ENCODE data around the gene DNAJC18.

The DNAJC18 gene

DNA sequence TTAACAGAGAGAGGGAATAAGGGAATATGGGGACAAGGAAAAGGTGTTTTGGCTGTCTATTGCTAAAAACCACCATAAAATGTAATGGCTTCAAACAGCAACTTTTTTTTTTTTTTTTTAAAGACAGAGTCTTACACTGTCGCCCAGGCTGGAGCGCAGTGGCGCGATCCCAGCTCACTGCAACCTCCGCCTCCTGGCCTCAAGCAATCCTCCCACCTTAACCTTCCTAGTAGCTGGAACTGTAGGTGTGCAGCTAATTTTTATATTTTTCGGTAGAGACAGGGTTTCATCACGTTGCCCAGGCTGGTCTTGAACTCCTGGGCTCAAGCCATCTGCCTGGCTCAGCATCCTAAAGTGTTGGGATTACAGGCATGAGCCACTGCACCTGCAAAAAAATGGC, 31.1 kb downstream of the DNAJC18 start:
- TF ChIP-seq POLR2A (IDR thresholded peaks at IDR 0.05; ENCODE audit: extremely low read depth, insufficient read length) (no peak), MYC (IDR thresholded peaks at IDR 0.05; ENCODE audit: low read depth, low read length) (no peak), CTCF (IDR thresholded peaks at IDR 0.05; ENCODE audit: low read depth, low read length) (no peak)
- TF ChIP-seq, protein P1, sequence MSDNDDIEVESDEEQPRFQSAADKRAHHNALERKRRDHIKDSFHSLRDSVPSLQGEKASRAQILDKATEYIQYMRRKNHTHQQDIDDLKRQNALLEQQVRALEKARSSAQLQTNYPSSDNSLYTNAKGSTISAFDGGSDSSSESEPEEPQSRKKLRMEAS (IDR thresholded peaks at IDR 0.05; ENCODE audit: low read depth, low read length): no peak
- no peak for DNase-seq (ENCODE audit: low read depth)
- H3K4me3 ChIP-seq (ENCODE audit: low read depth, low read length): no peak overlapping the region

DNA sequence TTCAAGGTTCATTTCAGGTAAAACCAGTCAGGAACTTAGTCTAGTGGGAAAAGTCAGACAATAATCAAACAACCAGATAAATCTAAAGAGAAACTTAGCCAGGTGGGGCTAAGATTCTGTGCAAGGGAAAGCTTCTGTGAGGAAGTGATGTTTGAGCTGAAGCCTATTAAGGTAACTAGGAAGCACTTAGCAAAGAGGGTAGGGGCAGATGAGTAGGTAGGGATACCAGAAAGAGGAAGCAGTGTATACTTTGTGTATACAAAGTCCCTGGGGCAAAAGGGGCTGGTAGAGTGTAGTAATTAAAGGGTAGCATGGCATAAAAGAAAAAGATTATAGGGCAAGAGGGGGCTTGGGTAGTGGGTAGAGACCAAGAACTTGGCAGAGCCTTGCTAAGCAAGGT, 31.8 kb downstream of the DNAJC18 start:
- TF ChIP-seq CTCF (IDR thresholded peaks at IDR 0.05; ENCODE audit: low read depth, low read length) (no peak), MYC (IDR thresholded peaks at IDR 0.05; ENCODE audit: low read depth, low read length) (no peak), POLR2A (IDR thresholded peaks at IDR 0.05; ENCODE audit: extremely low read depth, insufficient read length) (no peak)
- TF ChIP-seq, protein P1 (IDR thresholded peaks at IDR 0.05; ENCODE audit: low read depth, low read length): no peak

GRCh38 chr5:139406963-139407362, 32.4 kb downstream of the DNAJC18 start:
- no peak overlapping the region for H3K4me3 ChIP-seq (ENCODE audit: low read depth, low read length)
- no peak for DNase-seq (ENCODE audit: low read depth)
- TF ChIP-seq, protein P1 (IDR thresholded peaks at IDR 0.05; ENCODE audit: low read depth, low read length): no peak
- TF ChIP-seq MYC (IDR thresholded peaks at IDR 0.05; ENCODE audit: low read depth, low read length): no peak
- TF ChIP-seq CTCF (IDR thresholded peaks at IDR 0.05; ENCODE audit: low read depth, low read length): no peak
- TF ChIP-seq POLR2A (IDR thresholded peaks at IDR 0.05; ENCODE audit: extremely low read depth, insufficient read length): no peak

More for the DNA sequence above, 31.8 kb downstream of the DNAJC18 start:
- no peak overlapping the region for H3K4me3 ChIP-seq (ENCODE audit: low read depth, low read length)
- peak; percentile 76 for DNase-seq (ENCODE audit: low read depth)

DNA sequence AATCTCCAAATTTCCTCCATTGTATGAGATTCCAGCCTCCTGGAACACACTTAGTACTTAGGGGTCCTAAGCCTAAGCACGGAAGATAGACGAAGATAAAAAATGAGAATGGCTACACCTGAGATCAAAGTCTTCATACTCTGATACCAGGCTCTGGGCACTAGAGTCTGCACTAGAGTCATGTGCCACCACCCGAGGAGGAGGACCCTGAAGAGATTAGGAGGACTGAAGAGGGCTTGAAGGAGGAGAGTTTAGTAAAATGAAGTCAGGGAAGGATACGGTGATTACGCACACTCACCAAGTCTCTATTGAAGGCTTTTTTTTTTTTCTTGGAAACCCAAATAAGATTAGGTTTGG, 34.9 kb downstream of the DNAJC18 start:
- H3K4me3 ChIP-seq (ENCODE audit: low read depth, low read length): peak overlapping the region; percentile 27
- DNase-seq (ENCODE audit: low read depth): no peak
- TF ChIP-seq POLR2A (IDR thresholded peaks at IDR 0.05; ENCODE audit: extremely low read depth, insufficient read length): no peak
- TF ChIP-seq CTCF (IDR thresholded peaks at IDR 0.05; ENCODE audit: low read depth, low read length): no peak
- no peak for TF ChIP-seq MYC (IDR thresholded peaks at IDR 0.05; ENCODE audit: low read depth, low read length)
- TF ChIP-seq, protein P1 (IDR thresholded peaks at IDR 0.05; ENCODE audit: low read depth, low read length): 0 out of 2 replicates have a peak, but pooled peaks have one; percentile 7

DNA sequence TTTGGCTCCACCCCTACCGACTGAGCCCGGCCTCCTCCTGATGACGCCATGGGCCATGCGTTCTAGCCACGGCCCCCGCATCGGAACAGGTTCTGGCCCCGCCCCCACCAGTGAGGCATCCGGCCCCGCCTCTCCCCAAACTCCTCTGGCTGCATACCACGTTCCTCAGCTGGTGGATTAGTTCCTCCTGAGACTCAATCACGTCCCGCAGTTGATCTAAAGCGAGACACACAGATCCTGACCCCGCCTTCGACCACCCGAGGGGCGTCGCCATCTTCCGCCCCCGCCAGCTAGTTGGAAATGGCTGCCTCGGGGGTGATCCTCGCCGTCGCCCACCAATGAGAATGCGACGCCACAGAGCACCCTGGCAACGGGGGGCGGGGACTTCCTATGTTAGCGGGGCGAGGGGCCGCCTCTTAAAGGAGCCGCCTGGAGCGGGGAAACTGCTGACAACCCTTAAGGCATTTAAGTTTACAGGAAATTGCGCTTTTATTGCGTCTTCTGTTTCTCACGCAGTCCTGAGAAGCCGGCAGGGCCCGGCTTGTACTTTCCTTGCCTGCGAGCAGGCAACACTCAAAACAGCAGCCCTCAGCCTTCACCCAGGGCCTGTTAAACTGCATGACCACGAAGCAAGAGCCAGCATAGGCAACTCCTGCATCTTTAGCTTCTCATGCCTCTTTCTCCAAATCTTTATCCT, 35.4 kb downstream of the DNAJC18 start, which contains the start of gene SPATA24:
SPATA24 (minus strand) TSS at position 303 of the 697 bp plus-strand sequence; CDS start at position 274, 29 bp downstream.
- peak; percentile 98 for DNase-seq (ENCODE audit: low read depth)
- TF ChIP-seq MYC (IDR thresholded peaks at IDR 0.05; ENCODE audit: low read depth, low read length) (peak; percentile 77), POLR2A (IDR thresholded peaks at IDR 0.05; ENCODE audit: extremely low read depth, insufficient read length) (no peak), CTCF (IDR thresholded peaks at IDR 0.05; ENCODE audit: low read depth, low read length) (no peak)
- TF ChIP-seq, protein P1 (IDR thresholded peaks at IDR 0.05; ENCODE audit: low read depth, low read length): peak; percentile 79
- H3K4me3 ChIP-seq (ENCODE audit: low read depth, low read length): peak within 1 kb of the TSS; percentile 65
